Tibial nerve (tissue), 4 donors: ENCODE results near the gene ALDH3A2.

Experiments
- EP300 ChIP-seq, 2 donors: sonication (generic); formaldehyde crosslinking; IDR thresholded peaks; one replicate each; pipeline ENCODE4 v1.6.1; 2017; ENCODE audit warnings: antibody characterized with exemption in 2 of 2, mild to moderate bottlenecking in 1 of 2
- TF ChIP-seq, protein P1 (sequence below), 5 experiments: fragments of 200-600 bp in 3 of 5; fragments of 450-650 bp in 2 of 5; sonication (generic) in 3 of 5; IDR thresholded peaks; one replicate each; pipeline ENCODE4 v1.5.1; 2016 to 2019; ENCODE audit warnings: antibody characterized with exemption in 5 of 5, mild to moderate bottlenecking in 3 of 5, moderate library complexity in 2 of 5

DNA sequence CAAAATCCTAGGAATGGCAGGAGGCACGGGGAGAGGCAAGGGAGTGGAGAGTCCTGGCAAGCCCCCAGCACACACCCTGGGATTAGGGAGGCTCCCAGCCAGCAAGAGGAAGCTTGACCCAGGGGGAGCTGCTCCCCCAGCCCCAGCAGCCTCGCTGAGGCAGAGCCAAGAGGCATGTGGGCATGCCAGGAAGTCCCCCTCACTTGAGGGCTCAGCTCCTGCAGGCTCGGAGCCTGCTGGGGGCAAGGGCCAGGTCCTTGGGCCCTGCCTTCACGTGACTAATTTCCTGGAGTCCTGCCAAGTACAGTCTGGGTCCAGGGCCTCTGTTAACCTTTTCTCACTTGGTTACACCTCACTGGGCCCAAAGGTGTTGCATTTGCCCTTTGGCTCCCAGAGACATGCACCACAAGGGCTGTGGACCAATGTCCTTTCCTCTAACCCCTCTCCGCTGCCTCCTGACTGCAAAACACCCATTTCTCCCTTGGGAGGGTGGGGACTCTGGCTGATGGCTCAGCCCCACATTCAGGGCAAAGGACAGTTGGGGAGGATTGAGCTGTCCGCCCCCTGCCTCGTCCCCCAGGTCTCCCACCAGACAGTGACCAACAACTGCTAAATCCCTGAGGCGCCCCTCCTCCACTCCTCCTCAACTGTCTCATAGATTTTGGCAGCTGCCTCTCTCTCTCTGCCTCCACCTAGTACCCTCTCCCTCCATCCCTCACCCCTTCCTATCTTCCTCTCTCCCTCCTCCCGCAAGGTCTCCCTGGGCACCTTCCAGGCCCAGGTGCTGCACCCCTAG, 72.3 kb downstream of the ALDH3A2 start:
- TF ChIP-seq, protein P1, sequence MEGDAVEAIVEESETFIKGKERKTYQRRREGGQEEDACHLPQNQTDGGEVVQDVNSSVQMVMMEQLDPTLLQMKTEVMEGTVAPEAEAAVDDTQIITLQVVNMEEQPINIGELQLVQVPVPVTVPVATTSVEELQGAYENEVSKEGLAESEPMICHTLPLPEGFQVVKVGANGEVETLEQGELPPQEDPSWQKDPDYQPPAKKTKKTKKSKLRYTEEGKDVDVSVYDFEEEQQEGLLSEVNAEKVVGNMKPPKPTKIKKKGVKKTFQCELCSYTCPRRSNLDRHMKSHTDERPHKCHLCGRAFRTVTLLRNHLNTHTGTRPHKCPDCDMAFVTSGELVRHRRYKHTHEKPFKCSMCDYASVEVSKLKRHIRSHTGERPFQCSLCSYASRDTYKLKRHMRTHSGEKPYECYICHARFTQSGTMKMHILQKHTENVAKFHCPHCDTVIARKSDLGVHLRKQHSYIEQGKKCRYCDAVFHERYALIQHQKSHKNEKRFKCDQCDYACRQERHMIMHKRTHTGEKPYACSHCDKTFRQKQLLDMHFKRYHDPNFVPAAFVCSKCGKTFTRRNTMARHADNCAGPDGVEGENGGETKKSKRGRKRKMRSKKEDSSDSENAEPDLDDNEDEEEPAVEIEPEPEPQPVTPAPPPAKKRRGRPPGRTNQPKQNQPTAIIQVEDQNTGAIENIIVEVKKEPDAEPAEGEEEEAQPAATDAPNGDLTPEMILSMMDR (IDR thresholded peaks at IDR 0.05), result no peak
- TF ChIP-seq EP300 (IDR thresholded peaks at IDR 0.05), result no peak
